GM18505 (cell line): Measurements from ENCODE around the gene ECM1.

Experiments used
- ATAC-seq: cut with Tn5 transposase; IDR thresholded peaks from one replicate; pipeline ENCODE4 v1.9.1; 2021; ENCODE audit not compliant: unreplicated experiment
- POLR2A ChIP-seq: IDR thresholded peaks from 4 replicates; pipeline ENCODE4 v1.6.1; 2011; ENCODE audit warnings: borderline replicate concordance; ENCODE audit not compliant: insufficient read depth, insufficient read length; ENCODE audit errors: extremely low read depth

ECM1 gene

GRCh38 chr1:150548324-150548631 lies 40.4 kb downstream of the ECM1 start:
- no peak for ATAC-seq
- no peak for TF ChIP-seq POLR2A

GRCh38 chr1:150548632-150549495 lies 41.0 kb downstream of the ECM1 start, which contains the start of gene ADAMTSL4:
ADAMTSL4 (plus strand) TSS chr1:150549408; CDS start chr1:150552289, 2,881 bp downstream.
- no peak for TF ChIP-seq POLR2A
- ATAC-seq = peak; percentile 52

GRCh38 chr1:150549496-150550221 lies 41.8 kb downstream of the ECM1 start:
- no peak for ATAC-seq
- TF ChIP-seq POLR2A = no peak

GRCh38 chr1:150550222-150551050 lies 42.5 kb downstream of the ECM1 start:
- ATAC-seq = no peak
- no peak for TF ChIP-seq POLR2A

GRCh38 chr1:150551051-150551783 lies 43.3 kb downstream of the ECM1 start:
- TF ChIP-seq POLR2A = no peak
- no peak for ATAC-seq

DNA sequence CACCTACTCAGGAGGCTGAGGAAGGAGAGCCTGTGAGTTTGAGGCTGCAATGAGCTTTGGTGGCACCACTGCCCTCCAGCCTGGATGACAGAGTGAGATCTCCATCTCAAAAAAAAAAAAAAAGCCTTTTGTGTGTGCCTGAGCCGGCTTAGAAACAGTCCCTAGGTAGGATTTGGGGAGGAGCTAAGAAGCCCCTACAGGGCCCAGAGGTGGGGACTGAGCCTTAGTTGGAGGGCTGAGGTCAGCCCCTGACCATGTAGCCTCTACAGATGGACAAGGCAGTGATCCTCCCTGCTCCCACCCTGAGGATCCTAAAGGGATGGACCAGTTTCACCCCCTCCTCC lies 43.8 kb downstream of the ECM1 start:
- TF ChIP-seq POLR2A = no peak
- no peak for ATAC-seq

DNA sequence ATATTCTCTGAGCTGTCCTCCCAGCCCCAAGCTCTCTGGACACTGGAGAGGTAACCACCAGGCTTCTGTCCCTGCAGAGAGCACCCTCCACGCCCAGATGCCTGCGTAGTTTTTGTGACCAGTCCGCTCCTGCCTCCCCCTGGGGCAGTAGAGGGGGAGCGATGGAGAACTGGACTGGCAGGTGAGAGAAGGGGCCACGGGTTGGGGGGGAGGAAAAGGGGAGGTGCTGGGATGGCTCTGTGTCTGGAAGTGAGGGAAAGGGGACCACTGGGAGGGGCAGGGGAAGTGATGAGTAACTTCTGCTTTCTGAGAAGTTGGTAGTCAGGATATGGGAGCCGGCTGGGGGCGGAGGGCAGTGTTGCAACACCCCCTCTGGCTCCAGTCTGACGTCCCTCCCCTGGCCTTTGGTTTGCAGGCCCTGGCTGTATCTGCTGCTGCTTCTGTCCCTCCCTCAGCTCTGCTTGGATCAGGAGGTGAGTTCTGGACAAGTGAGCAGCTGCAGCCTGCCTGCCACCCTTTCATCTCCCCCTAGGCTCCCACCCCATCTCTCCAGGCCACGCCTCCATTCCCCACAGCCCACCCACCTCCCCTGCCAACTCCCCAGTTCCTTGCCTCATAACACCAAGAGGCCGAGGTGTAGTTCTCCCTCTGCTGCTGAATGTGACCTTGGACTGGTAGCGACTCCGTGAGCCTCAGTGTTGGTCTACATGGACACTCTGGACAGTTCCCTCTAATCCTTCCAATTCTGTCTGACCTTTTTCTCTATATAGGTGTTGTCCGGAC lies 44.4 kb downstream of the ECM1 start:
- TF ChIP-seq POLR2A = no peak
- no peak for ATAC-seq

DNA sequence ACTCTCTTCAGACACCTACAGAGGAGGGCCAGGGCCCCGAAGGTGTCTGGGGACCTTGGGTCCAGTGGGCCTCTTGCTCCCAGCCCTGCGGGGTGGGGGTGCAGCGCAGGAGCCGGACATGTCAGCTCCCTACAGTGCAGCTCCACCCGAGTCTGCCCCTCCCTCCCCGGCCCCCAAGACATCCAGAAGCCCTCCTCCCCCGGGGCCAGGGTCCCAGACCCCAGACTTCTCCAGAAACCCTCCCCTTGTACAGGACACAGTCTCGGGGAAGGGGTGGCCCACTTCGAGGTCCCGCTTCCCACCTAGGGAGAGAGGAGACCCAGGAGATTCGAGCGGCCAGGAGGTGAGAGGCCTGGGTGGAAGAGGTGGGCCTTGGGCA lies 45.0 kb downstream of the ECM1 start:
- ATAC-seq = no peak
- TF ChIP-seq POLR2A = no peak

DNA sequence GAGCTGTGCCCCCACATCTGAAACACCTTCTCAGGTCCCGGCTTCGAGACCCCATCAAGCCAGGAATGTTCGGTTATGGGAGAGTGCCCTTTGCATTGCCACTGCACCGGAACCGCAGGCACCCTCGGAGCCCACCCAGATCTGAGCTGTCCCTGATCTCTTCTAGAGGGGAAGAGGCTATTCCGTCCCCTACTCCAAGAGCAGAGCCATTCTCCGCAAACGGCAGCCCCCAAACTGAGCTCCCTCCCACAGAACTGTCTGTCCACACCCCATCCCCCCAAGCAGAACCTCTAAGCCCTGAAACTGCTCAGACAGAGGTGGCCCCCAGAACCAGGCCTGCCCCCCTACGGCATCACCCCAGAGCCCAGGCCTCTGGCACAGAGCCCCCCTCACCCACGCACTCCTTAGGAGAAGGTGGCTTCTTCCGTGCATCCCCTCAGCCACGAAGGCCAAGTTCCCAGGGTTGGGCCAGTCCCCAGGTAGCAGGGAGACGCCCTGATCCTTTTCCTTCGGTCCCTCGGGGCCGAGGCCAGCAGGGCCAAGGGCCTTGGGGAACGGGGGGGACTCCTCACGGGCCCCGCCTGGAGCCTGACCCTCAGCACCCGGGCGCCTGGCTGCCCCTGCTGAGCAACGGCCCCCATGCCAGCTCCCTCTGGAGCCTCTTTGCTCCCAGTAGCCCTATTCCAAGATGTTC lies 45.6 kb downstream of the ECM1 start:
- no peak for ATAC-seq
- no peak for TF ChIP-seq POLR2A

GRCh38 chr1:150554086-150554452 lies 46.2 kb downstream of the ECM1 start:
- TF ChIP-seq POLR2A = no peak
- ATAC-seq = no peak

DNA sequence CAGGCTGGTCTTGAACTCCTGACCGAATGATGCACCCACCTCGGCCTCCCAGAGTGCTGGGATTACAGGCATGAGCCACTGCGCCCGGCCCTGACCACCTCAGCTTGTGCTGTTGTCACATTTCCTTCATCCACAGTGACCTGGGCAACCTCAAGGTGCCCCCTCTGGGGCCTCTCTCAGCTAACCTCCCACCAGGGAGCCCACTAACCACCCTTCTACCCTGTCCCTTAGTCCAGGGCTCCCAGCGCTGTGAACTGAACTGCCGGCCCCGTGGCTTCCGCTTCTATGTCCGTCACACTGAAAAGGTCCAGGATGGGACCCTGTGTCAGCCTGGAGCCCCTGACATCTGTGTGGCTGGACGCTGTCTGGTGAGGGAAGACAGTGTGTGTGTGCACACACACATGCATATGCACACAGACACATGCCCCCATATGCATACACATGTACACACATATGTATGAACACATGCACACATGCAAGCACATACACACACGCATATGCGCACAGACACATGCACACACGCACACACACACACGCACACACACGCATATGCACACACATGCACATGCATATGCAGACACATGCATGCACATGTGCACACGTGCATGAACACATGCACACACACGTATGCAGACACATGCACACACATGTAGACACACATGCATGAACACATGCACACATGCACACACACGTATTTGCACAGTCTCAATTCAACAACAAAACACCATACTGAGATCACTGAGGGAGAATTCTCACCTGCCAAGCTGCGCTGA lies 47.5 kb downstream of the ECM1 start:
- ATAC-seq = no peak
- no peak for TF ChIP-seq POLR2A

- no peak for TF ChIP-seq POLR2A
- no peak for ATAC-seq
Measured at GRCh38 chr1:150555971-150556865, 48.3 kb downstream of the ECM1 start.
